SK-N-SH treated with all-trans-retinoic acid at 6 μM for 48 hours (cell line): ENCODE results near the gene EPB41L5.
"Not testable (repeated sequence)": the region's sequence is repeated elsewhere in the genome, so short reads cannot be mapped to it uniquely, and the experiment has no call there.

Experiments
- ATAC-seq: fragments of 200-7000 bp; cut with Tn5 transposase; 3 replicates; pipeline ENCODE4 v1.9.1; 2020; ENCODE audit warnings: mild to moderate bottlenecking, moderate library complexity
- ARNTL ChIP-seq: fragments of 450-650 bp; formaldehyde crosslinking; IDR thresholded peaks from 2 replicates; pipeline ENCODE4 v1.5.0; 2020; ENCODE audit warnings: low read depth, mild to moderate bottlenecking, moderate library complexity, borderline replicate concordance
- BACH2 ChIP-seq: fragments of 250-450 bp; sonication (Bioruptor Pico); IDR thresholded peaks from 2 replicates; pipeline ENCODE4 v1.9.0; 2021; ENCODE audit warnings: mild to moderate bottlenecking, borderline replicate concordance
- CSDC2 ChIP-seq: fragments of 250-450 bp; sonication (Bioruptor Pico); IDR thresholded peaks from 2 replicates; pipeline ENCODE4 v1.5.0; 2020; ENCODE audit warnings: mild to moderate bottlenecking, moderate library complexity
- ESRRG ChIP-seq: fragments of 250-450 bp; sonication (Bioruptor Pico); IDR thresholded peaks from 2 replicates; pipeline ENCODE4 v1.6.1; 2021; ENCODE audit warnings: mild to moderate bottlenecking
- GLIS3 ChIP-seq: fragments of 250-450 bp; sonication (Bioruptor Pico); IDR thresholded peaks from 2 replicates; pipeline ENCODE4 v1.5.0; 2020; ENCODE audit warnings: mild to moderate bottlenecking, moderate library complexity
- ISL1 ChIP-seq: fragments of 250-450 bp; sonication (Bioruptor Pico); IDR thresholded peaks from 2 replicates; pipeline ENCODE4 v2.1.2; 2022; ENCODE audit warnings: mild to moderate bottlenecking, moderate library complexity
- PPARA ChIP-seq: fragments of 250-450 bp; sonication (Bioruptor Pico); IDR thresholded peaks from 2 replicates; pipeline ENCODE4 v1.5.0; 2020; ENCODE audit warnings: mild to moderate bottlenecking, borderline replicate concordance
- RARB ChIP-seq: fragments of 250-450 bp; sonication (Bioruptor Pico); IDR thresholded peaks from 2 replicates; pipeline ENCODE4 v1.8.0; 2021; ENCODE audit warnings: mild to moderate bottlenecking, moderate library complexity
- SNAI2 ChIP-seq: fragments of 250-450 bp; sonication (Bioruptor Pico); IDR thresholded peaks from 2 replicates; pipeline ENCODE4 v1.5.0; 2020; ENCODE audit warnings: mild to moderate bottlenecking, moderate library complexity
- TCF4 ChIP-seq: fragments of 250-450 bp; sonication (Bioruptor Pico); IDR thresholded peaks from 2 replicates; pipeline ENCODE4 v1.8.0; 2021; ENCODE audit warnings: mild to moderate bottlenecking, moderate library complexity, borderline replicate concordance
- TOX ChIP-seq: fragments of 250-450 bp; sonication (Bioruptor Pico); IDR thresholded peaks from 2 replicates; pipeline ENCODE4 v1.8.0; 2021; ENCODE audit warnings: mild to moderate bottlenecking, moderate library complexity, borderline replicate concordance
- ZC3H10 ChIP-seq: fragments of 250-450 bp; sonication (Bioruptor Pico); IDR thresholded peaks from 2 replicates; pipeline ENCODE4 v1.5.1; 2021; ENCODE audit warnings: mild to moderate bottlenecking, moderate library complexity
- ZFP30 ChIP-seq: fragments of 450-650 bp; formaldehyde crosslinking; IDR thresholded peaks from 2 replicates; pipeline ENCODE4 v1.5.0; 2022; ENCODE audit warnings: mild to moderate bottlenecking, moderate library complexity
- ZNF565 ChIP-seq: fragments of 450-650 bp; formaldehyde crosslinking; conservative IDR thresholded peaks from 2 replicates; pipeline ENCODE4 v1.5.0; 2020; ENCODE audit warnings: low read depth, mild to moderate bottlenecking, moderate library complexity
- ZNF70 ChIP-seq: fragments of 450-650 bp; formaldehyde crosslinking; IDR thresholded peaks from 2 replicates; pipeline ENCODE4 v1.5.0; 2020; ENCODE audit warnings: mild to moderate bottlenecking, moderate library complexity
- ZNF8 ChIP-seq: fragments of 450-650 bp; formaldehyde crosslinking; IDR thresholded peaks from 2 replicates; pipeline ENCODE4 v1.5.0; 2020; ENCODE audit warnings: mild to moderate bottlenecking, moderate library complexity
- TF ChIP-seq, protein P1 (sequence below): fragments of 250-450 bp; sonication (Bioruptor Pico); IDR thresholded peaks from 2 replicates; pipeline ENCODE4 v1.5.1; 2021; ENCODE audit warnings: mild to moderate bottlenecking, moderate library complexity
- TF ChIP-seq, protein P2 (sequence below): fragments of 250-450 bp; sonication (Bioruptor Pico); IDR thresholded peaks from 2 replicates; pipeline ENCODE4 v1.5.0; 2020; ENCODE audit warnings: mild to moderate bottlenecking, moderate library complexity
- TF ChIP-seq, protein P3 (sequence below): fragments of 250-450 bp; sonication (Bioruptor Pico); IDR thresholded peaks from 2 replicates; pipeline ENCODE4 v1.8.0; 2021; ENCODE audit warnings: low read depth, mild to moderate bottlenecking, moderate library complexity, borderline replicate concordance

The EPB41L5 gene

DNA sequence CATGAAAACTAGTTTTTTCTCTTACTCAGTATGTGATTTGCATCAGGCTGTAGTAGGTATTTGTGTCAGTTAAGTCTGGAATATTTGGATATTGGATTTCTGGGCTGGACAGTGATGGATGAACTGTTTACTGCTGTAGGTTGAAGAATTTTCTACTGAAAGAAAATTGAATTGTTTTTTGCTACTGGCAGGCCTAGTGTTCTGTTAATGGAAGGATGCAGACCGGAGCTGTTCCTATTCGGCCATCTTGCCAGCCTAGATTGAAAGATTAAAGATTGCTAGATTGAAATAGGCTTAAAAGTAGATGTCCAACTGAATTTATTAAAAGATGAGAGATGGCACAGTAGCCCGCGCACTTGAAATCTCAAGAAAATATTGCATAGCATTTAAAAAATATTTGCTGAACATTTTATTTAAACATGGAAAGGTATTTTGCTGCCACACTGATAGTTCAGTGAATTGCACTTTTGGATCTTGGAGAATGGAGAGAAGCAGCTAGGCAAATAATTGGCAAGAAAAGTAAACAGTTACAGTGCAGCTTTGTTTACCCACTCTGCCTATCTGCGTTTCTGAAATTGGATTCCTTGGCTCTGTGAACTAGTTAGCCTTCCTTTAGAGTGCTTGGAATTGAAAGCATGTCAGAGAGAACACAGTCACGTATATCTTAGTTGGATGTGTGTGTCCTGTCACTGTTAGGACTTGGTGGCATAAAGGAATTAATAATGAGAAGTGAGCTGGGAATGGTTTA, 54.1 kb downstream of the EPB41L5 start:
- TF ChIP-seq ZC3H10 (CRISPR knock-in tag) (no peak), RARB (CRISPR knock-in tag) (no peak), ISL1 (CRISPR knock-in tag) (peak; percentile 56)
- TF ChIP-seq, protein P1, sequence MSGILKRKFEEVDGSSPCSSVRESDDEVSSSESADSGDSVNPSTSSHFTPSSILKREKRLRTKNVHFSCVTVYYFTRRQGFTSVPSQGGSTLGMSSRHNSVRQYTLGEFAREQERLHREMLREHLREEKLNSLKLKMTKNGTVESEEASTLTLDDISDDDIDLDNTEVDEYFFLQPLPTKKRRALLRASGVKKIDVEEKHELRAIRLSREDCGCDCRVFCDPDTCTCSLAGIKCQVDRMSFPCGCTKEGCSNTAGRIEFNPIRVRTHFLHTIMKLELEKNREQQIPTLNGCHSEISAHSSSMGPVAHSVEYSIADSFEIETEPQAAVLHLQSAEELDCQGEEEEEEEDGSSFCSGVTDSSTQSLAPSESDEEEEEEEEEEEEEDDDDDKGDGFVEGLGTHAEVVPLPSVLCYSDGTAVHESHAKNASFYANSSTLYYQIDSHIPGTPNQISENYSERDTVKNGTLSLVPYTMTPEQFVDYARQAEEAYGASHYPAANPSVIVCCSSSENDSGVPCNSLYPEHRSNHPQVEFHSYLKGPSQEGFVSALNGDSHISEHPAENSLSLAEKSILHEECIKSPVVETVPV, result 0 out of 2 replicates have a peak, but pooled peaks have one; percentile 19
- ATAC-seq, result peak; percentile 78

DNA sequence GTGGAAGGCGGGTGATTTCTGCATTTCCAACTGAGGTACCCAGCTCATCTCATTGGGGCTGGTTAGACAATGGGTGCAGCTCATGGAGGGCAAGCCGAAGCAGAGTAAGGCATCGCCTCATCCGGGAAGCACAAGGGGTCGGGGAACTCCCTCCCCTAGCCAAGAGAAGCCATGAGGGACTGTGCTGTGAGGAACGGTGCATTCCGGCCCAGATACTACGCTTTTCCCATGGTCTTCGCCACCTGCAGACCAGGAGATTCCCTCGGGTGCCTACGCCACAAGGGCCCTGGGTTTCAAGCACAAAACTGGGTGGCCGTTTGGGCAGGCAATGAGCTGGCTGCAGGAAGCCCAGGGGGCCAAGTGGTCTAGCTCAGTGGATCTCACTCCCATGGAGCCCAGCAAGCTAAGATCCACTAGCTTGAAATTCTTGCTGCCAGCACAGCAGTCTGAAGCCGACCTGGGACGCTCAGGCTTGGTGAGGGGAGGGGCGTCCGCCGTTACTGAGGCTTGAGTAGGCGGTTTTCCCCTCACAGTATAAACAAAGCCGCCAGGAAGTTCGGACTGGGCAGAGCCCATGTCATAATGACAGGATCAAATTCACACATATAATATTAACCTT, 55.3 kb downstream of the EPB41L5 start:
- not testable (repeated sequence) for ATAC-seq

DNA sequence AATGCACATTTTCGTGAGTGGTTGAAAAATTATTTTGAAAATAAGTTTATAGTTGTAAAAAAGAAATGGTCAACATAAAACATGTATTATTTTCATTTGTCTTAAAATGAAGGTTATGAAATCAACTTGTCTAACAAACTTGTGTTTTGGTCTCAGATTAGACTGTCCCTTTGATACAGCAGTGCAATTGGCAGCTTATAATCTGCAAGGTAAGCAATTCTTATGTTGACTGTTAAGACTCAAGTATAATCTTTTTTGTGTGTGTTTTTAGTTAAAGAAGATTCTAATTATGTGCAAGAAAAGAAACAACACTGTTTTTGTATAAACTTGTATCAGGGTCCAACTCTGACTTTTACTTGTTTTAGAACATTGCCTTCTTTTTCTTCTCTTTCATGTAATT, 62.7 kb downstream of the EPB41L5 start:
- ATAC-seq, result no peak
- TF ChIP-seq TOX (CRISPR knock-in tag), result no peak
- TF ChIP-seq, protein P2, sequence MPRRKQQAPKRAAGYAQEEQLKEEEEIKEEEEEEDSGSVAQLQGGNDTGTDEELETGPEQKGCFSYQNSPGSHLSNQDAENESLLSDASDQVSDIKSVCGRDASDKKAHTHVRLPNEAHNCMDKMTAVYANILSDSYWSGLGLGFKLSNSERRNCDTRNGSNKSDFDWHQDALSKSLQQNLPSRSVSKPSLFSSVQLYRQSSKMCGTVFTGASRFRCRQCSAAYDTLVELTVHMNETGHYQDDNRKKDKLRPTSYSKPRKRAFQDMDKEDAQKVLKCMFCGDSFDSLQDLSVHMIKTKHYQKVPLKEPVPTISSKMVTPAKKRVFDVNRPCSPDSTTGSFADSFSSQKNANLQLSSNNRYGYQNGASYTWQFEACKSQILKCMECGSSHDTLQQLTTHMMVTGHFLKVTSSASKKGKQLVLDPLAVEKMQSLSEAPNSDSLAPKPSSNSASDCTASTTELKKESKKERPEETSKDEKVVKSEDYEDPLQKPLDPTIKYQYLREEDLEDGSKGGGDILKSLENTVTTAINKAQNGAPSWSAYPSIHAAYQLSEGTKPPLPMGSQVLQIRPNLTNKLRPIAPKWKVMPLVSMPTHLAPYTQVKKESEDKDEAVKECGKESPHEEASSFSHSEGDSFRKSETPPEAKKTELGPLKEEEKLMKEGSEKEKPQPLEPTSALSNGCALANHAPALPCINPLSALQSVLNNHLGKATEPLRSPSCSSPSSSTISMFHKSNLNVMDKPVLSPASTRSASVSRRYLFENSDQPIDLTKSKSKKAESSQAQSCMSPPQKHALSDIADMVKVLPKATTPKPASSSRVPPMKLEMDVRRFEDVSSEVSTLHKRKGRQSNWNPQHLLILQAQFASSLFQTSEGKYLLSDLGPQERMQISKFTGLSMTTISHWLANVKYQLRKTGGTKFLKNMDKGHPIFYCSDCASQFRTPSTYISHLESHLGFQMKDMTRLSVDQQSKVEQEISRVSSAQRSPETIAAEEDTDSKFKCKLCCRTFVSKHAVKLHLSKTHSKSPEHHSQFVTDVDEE (CRISPR knock-in tag), result no peak

DNA sequence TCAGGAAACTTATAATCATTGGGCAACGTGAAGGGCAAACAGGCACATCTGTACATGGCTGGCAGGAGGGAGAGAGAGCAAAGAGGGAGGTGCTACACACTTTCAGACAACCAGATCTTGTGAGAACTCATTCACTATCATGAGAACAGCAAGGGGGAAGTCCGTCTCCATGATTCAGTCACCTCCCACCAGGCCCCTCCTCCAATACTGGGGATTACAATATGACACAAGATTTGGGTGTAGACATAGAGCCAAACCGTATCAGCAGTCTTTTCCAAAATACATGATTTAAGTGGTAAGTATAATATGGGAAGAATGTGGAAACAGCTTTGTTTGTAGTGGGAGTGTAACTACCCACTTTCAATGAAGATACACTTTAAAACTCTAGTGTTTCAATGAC, 65.0 kb downstream of the EPB41L5 start:
- TF ChIP-seq ZNF70 (no peak), TOX (CRISPR knock-in tag) (no peak), GLIS3 (no peak), TCF4 (no peak), ZFP30 (CRISPR knock-in tag) (no peak)
- TF ChIP-seq, protein P1, result no peak
- TF ChIP-seq, protein P3, sequence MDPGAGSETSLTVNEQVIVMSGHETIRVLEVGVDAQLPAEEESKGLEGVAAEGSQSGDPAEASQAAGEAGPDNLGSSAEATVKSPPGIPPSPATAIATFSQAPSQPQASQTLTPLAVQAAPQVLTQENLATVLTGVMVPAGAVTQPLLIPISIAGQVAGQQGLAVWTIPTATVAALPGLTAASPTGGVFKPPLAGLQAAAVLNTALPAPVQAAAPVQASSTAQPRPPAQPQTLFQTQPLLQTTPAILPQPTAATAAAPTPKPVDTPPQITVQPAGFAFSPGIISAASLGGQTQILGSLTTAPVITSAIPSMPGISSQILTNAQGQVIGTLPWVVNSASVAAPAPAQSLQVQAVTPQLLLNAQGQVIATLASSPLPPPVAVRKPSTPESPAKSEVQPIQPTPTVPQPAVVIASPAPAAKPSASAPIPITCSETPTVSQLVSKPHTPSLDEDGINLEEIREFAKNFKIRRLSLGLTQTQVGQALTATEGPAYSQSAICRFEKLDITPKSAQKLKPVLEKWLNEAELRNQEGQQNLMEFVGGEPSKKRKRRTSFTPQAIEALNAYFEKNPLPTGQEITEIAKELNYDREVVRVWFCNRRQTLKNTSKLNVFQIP (CRISPR knock-in tag), result no peak
- ATAC-seq, result no peak

DNA sequence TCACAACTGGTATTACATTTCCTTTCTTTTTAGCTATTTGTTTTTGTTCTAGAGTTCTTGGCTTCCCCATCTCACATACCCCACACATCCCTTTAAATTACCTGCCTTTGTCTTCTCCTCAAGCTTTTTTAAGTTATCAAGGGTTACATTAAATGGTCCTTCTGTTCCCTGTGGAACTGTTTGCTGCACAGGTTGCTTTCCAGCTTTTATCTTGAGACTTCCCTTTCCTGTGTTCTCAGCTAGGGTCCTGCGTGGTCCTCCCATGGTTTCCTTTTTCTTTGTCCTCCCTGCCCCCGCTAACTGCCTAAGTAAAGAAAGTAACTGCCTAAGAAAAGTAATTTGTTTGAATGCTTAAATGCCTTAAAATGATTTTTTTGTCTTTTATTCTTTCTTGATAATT, 66.8 kb downstream of the EPB41L5 start:
- TF ChIP-seq ARNTL, result no peak
- no peak for TF ChIP-seq ZFP30 (CRISPR knock-in tag)
- no peak for TF ChIP-seq ZNF565 (CRISPR knock-in tag)
- TF ChIP-seq SNAI2 (CRISPR knock-in tag), result no peak
- TF ChIP-seq, all 23 proteins: peak for 0
- no peak for ATAC-seq

DNA sequence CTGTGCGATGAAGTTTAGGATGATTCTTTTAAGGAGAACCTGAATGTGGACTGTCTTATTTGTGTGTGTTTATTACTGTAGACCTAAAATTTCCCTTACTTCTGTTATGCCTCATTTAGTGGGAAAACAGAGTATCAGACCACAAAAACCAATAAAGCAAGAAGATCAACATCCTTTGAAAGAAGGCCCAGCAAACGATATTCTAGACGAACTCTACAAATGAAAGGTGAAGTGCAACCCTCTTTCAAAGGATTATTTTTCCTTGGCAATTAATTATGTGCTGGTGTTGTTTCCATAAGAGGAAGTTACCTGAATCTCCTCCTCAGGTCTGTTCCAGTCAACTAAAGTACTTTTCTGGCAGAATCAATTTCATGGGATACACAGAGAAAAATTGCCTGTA, 78.6 kb downstream of the EPB41L5 start:
- no peak for ATAC-seq
- no peak for TF ChIP-seq ESRRG
- TF ChIP-seq CSDC2 (CRISPR knock-in tag), result no peak
- TF ChIP-seq BACH2 (CRISPR knock-in tag), result no peak
- TF ChIP-seq ZC3H10 (CRISPR knock-in tag), result no peak
- TF ChIP-seq, protein P3 (CRISPR knock-in tag), result no peak
- no peak for TF ChIP-seq TOX (CRISPR knock-in tag)
- no peak for TF ChIP-seq SNAI2 (CRISPR knock-in tag)
- no peak for TF ChIP-seq ZNF8 (CRISPR knock-in tag)
- no peak for TF ChIP-seq PPARA (CRISPR knock-in tag)
- TF ChIP-seq, protein P1, result no peak
- no peak for TF ChIP-seq ISL1 (CRISPR knock-in tag)
